NCI-H1417 treated with DMSO at 0.1 percent for 48 hours (cell line): Measurements from ENCODE around the gene CFAP73.
A peak's percentile ranks its signal among the peaks of the same experiment; 100 is the strongest.
"Not testable (repeated sequence)": the region's sequence is repeated elsewhere in the genome, so short reads cannot be mapped to it uniquely, and the experiment has no call there.

Source experiments
- DNase-seq: peaks from one replicate; lab custom pipeline; 2025; lab: John Stamatoyannopoulos, UW

The CFAP73 gene

GRCh38 chr12:113191227-113191626 is 41.7 kb downstream of the CFAP73 start:
- no peak for DNase-seq

GRCh38 chr12:113194971-113195391 is 45.5 kb downstream of the CFAP73 start:
- DNase-seq: no peak

- DNase-seq: no peak
Measured at GRCh38 chr12:113195598-113195997, 46.1 kb downstream of the CFAP73 start.

- no peak for DNase-seq
Measured at GRCh38 chr12:113196582-113196981, 47.1 kb downstream of the CFAP73 start.

GRCh38 chr12:113196990-113197389 is 47.5 kb downstream of the CFAP73 start:
- DNase-seq: peak; percentile 17

- DNase-seq: no peak
Measured at GRCh38 chr12:113197518-113198077, 48.1 kb downstream of the CFAP73 start.

- no peak for DNase-seq
Measured at GRCh38 chr12:113198296-113198695, 48.8 kb downstream of the CFAP73 start.

GRCh38 chr12:113200021-113200797 is 50.7 kb downstream of the CFAP73 start:
- DNase-seq: no peak

- DNase-seq: no peak
Measured at GRCh38 chr12:113201187-113202177, 52.0 kb downstream of the CFAP73 start.

- no peak for DNase-seq
Measured at GRCh38 chr12:113202300-113203075, 53.0 kb downstream of the CFAP73 start.

GRCh38 chr12:113203852-113204760 is 54.6 kb downstream of the CFAP73 start:
- no peak for DNase-seq

- DNase-seq: no peak
Measured at GRCh38 chr12:113204804-113205203, 55.3 kb downstream of the CFAP73 start.

- not testable (repeated sequence) for DNase-seq
Measured at GRCh38 chr12:113206802-113207201, 57.3 kb downstream of the CFAP73 start.

- DNase-seq: no peak
Measured at GRCh38 chr12:113207613-113208040, 58.1 kb downstream of the CFAP73 start.

GRCh38 chr12:113208041-113208934 is 58.8 kb downstream of the CFAP73 start:
- DNase-seq: no peak
